Central memory CD8-positive, alpha-beta T cell (primary cell): ENCODE data around the gene SUPV3L1.
"Not testable (repeated sequence)": the region's sequence is repeated elsewhere in the genome, so short reads cannot be mapped to it uniquely, and the experiment has no call there.

Source experiments
- ATAC-seq: fragments of 150-1000 bp; cut with Tn5 transposase; replicated peaks from 2 replicates; pipeline ENCODE4 v1.10.0; 2022; ENCODE audit warnings: mild to moderate bottlenecking, moderate FRiP score, moderate number of reproducible peaks; ENCODE audit not compliant: poor library complexity, severe bottlenecking; ENCODE audit errors: extremely low read depth
- DNase-seq, 2 donors: peaks; one replicate each; pipeline ENCODE4 v3.0.0; 2021; ENCODE audit warnings: low spot score in 2 of 2
- H3K27ac Mint-ChIP-seq: one replicate; pipeline ENCODE4 v1.8.0; 2022; ENCODE audit warnings: low read depth, mild to moderate bottlenecking, moderate library complexity, mixed read lengths
- H3K27me3 Mint-ChIP-seq: one replicate; pipeline ENCODE4 v1.8.0; 2022; ENCODE audit warnings: mixed read lengths
- H3K36me3 Mint-ChIP-seq: one replicate; pipeline ENCODE4 v1.8.0; 2022; ENCODE audit warnings: mild to moderate bottlenecking, moderate library complexity, mixed read lengths; ENCODE audit not compliant: insufficient read depth
- H3K4me1 Mint-ChIP-seq: one replicate; pipeline ENCODE4 v1.8.0; 2022; ENCODE audit warnings: mixed read lengths
- H3K4me3 Mint-ChIP-seq: one replicate; pipeline ENCODE4 v1.8.0; 2022; ENCODE audit warnings: mild to moderate bottlenecking, moderate library complexity, mixed read lengths
- H3K9me3 Mint-ChIP-seq: one replicate; pipeline ENCODE4 v1.8.0; 2022; ENCODE audit warnings: mixed read lengths

SUPV3L1 gene

GRCh38 chr10:69172241-69172982 is 7.6 kb upstream of the SUPV3L1 start:
- ATAC-seq (no peak), DNase-seq (no peak)
- Mint-ChIP-seq H3K27me3 (no peaks in the 10 kb centered on the region), H3K27ac (no peak overlapping the region), H3K36me3 (peaks cover 30% of the 10 kb centered on the region), H3K9me3 (no peaks in the 10 kb centered on the region), H3K4me1 (no peaks in the 10 kb centered on the region), H3K4me3 (no peak overlapping the region)

GRCh38 chr10:69175326-69175725 is 4.7 kb upstream of the SUPV3L1 start:
- H3K36me3 Mint-ChIP-seq, result peaks cover 26% of the 10 kb centered on the region

GRCh38 chr10:69176823-69177222 is 3.2 kb upstream of the SUPV3L1 start:
- Mint-ChIP-seq H3K4me1 (peaks cover 30% of the 10 kb centered on the region), H3K27me3 (no peaks in the 10 kb centered on the region), H3K27ac (no peak overlapping the region), H3K9me3 (no peaks in the 10 kb centered on the region), H3K36me3 (peaks cover 29% of the 10 kb centered on the region), H3K4me3 (no peak overlapping the region)
- ATAC-seq (no peak), DNase-seq (no peak)

More at GRCh38 chr10:69175326-69175725, 4.7 kb upstream of the SUPV3L1 start:
- not testable (repeated sequence) for H3K9me3 Mint-ChIP-seq, ATAC-seq, DNase-seq, H3K27me3 Mint-ChIP-seq, H3K4me3 Mint-ChIP-seq, H3K27ac Mint-ChIP-seq
- H3K4me1 Mint-ChIP-seq, result peaks cover 17% of the 10 kb centered on the region

- Mint-ChIP-seq H3K36me3 (peaks cover 24% of the 10 kb centered on the region), H3K4me3 (peak overlapping the region; percentile 90), H3K27ac (peak overlapping the region; percentile 100), H3K27me3 (no peaks in the 10 kb centered on the region), H3K9me3 (no peaks in the 10 kb centered on the region), H3K4me1 (peaks cover 38% of the 10 kb centered on the region)
- peak; percentile 80 for ATAC-seq
- peak; percentile 41 to 73 for DNase-seq
Measured at GRCh38 chr10:69179089-69179742, 818 bp upstream of the SUPV3L1 start.

- Mint-ChIP-seq H3K36me3 (peaks cover 34% of the 10 kb centered on the region), H3K9me3 (no peaks in the 10 kb centered on the region), H3K4me3 (peak overlapping the region; percentile 90), H3K27ac (peak overlapping the region; percentile 100), H3K27me3 (no peaks in the 10 kb centered on the region), H3K4me1 (peaks cover 52% of the 10 kb centered on the region)
- peak in 1 of 2 donors; percentile 24 for DNase-seq
- ATAC-seq, result peak; percentile 10
Measured at GRCh38 chr10:69180525-69181204, 631 bp downstream of the SUPV3L1 start.

- Mint-ChIP-seq H3K4me1 (peaks cover 53% of the 10 kb centered on the region), H3K9me3 (no peaks in the 10 kb centered on the region), H3K4me3 (peak overlapping the region; percentile 90), H3K27ac (peak overlapping the region; percentile 100), H3K27me3 (no peaks in the 10 kb centered on the region), H3K36me3 (peaks cover 41% of the 10 kb centered on the region)
- ATAC-seq, result no peak
- no peak for DNase-seq
Measured at GRCh38 chr10:69181433-69181832, 1.4 kb downstream of the SUPV3L1 start.

GRCh38 chr10:69182005-69182404 is 2.0 kb downstream of the SUPV3L1 start:
- H3K36me3 Mint-ChIP-seq, result peaks cover 47% of the 10 kb centered on the region
- H3K4me1 Mint-ChIP-seq, result peaks cover 53% of the 10 kb centered on the region
- no peaks in the 10 kb centered on the region for H3K9me3 Mint-ChIP-seq
- H3K27me3 Mint-ChIP-seq, result no peaks in the 10 kb centered on the region
- H3K4me3 Mint-ChIP-seq, result no peak overlapping the region
- ATAC-seq (no peak), DNase-seq (no peak)
- H3K27ac Mint-ChIP-seq, result peak overlapping the region; percentile 69

- no peak overlapping the region for H3K27ac Mint-ChIP-seq
- no peaks in the 10 kb centered on the region for H3K27me3 Mint-ChIP-seq
- no peak overlapping the region for H3K4me3 Mint-ChIP-seq
- H3K4me1 Mint-ChIP-seq, result peaks cover 24% of the 10 kb centered on the region
- no peaks in the 10 kb centered on the region for H3K9me3 Mint-ChIP-seq
- ATAC-seq, result no peak
- H3K36me3 Mint-ChIP-seq, result peaks cover 55% of the 10 kb centered on the region
- DNase-seq, result no peak
Measured at GRCh38 chr10:69186524-69186923, 6.5 kb downstream of the SUPV3L1 start.

GRCh38 chr10:69201045-69201444 is 21.0 kb downstream of the SUPV3L1 start:
- ATAC-seq (no peak), DNase-seq (no peak)
- H3K36me3 Mint-ChIP-seq, result peaks cover 24% of the 10 kb centered on the region
- H3K27ac Mint-ChIP-seq, result peak overlapping the region; percentile 16
- H3K4me3 Mint-ChIP-seq, result no peak overlapping the region
- no peaks in the 10 kb centered on the region for H3K9me3 Mint-ChIP-seq
- H3K27me3 Mint-ChIP-seq, result no peaks in the 10 kb centered on the region
- peaks cover 20% of the 10 kb centered on the region for H3K4me1 Mint-ChIP-seq

- Mint-ChIP-seq H3K4me3 (no peak overlapping the region), H3K36me3 (peaks cover 24% of the 10 kb centered on the region), H3K4me1 (peaks cover 26% of the 10 kb centered on the region), H3K9me3 (no peaks in the 10 kb centered on the region), H3K27ac (peak overlapping the region; percentile 16), H3K27me3 (no peaks in the 10 kb centered on the region)
- DNase-seq (no peak), ATAC-seq (peak; percentile 57)
Measured at GRCh38 chr10:69202332-69202731, 22.3 kb downstream of the SUPV3L1 start.

- Mint-ChIP-seq H3K27ac (no peak overlapping the region), H3K9me3 (no peaks in the 10 kb centered on the region), H3K4me3 (no peak overlapping the region), H3K27me3 (no peaks in the 10 kb centered on the region), H3K4me1 (peaks cover 27% of the 10 kb centered on the region), H3K36me3 (peaks cover 27% of the 10 kb centered on the region)
- DNase-seq, result no peak
- ATAC-seq, result no peak
Measured at GRCh38 chr10:69208761-69209160, 28.7 kb downstream of the SUPV3L1 start.

GRCh38 chr10:69209787-69210484 is 29.9 kb downstream of the SUPV3L1 start:
- DNase-seq (no peak), ATAC-seq (no peak)
- H3K36me3 Mint-ChIP-seq, result peaks cover 27% of the 10 kb centered on the region
- peaks cover 6% of the 10 kb centered on the region for H3K9me3 Mint-ChIP-seq
- peaks cover 36% of the 10 kb centered on the region for H3K4me1 Mint-ChIP-seq
- no peaks in the 10 kb centered on the region for H3K27me3 Mint-ChIP-seq
- H3K4me3 Mint-ChIP-seq, result no peak overlapping the region
- H3K27ac Mint-ChIP-seq, result no peak overlapping the region
